CD4-positive, alpha-beta T cell (primary cell): ENCODE data around the gene SELP. TPM values are rescaled to one million over a fixed set of nuclear protein-coding genes. Genes with fewer than 3 reads are reported as not detected.

Source experiments
- ATAC-seq: fragments of 200-7000 bp; cut with Tn5 transposase; one replicate; pipeline ENCODE4 v1.10.0; 2022; ENCODE audit warnings: mild to moderate bottlenecking; ENCODE audit not compliant: poor library complexity
- CTCF ChIA-PET: fragments of 350-600 bp; sonication (Branson Sonifier 250); formaldehyde crosslinking; loops from one replicate; lab custom pipeline; 2021; ENCODE audit warnings: antibody characterized with exemption, inconsistent platforms; lab: Charles Lee
- POLR2A ChIA-PET: fragments of 350-600 bp; sonication (Branson Sonifier 250); formaldehyde crosslinking; loops from one replicate; lab custom pipeline; 2021; ENCODE audit warnings: antibody characterized with exemption, inconsistent platforms; lab: Charles Lee
- DNase-seq, 14 experiments: peaks; one replicate each; pipeline ENCODE4 v3.0.0-alpha.2; 2013 to 2020; ENCODE audit warnings: mixed read lengths in 2 of 14
- H3K27ac ChIP-seq, 2 donors: one replicate each; pipeline versions ENCODE4 v1.5.1 to v1.7.0; 2013; ENCODE audit warnings: low read length in 2 of 2, low read depth in 1 of 2, mild to moderate bottlenecking in 1 of 2
- H3K27me3 ChIP-seq, 2 experiments: 1 replicate in 1 of 2; 2 replicates in 1 of 2; pipeline versions ENCODE4 v1.6.1 to v1.7.0; 2013; ENCODE audit warnings: low read length in 2 of 2, control low read depth in 1 of 2, mild to moderate bottlenecking in 1 of 2, moderate library complexity in 1 of 2; ENCODE audit not compliant: insufficient read depth in 2 of 2, control insufficient read depth in 1 of 2
- H3K36me3 ChIP-seq: one replicate; pipeline ENCODE4 v1.6.1; 2013; ENCODE audit warnings: low read length, control low read depth; ENCODE audit not compliant: insufficient read depth
- H3K4me1 ChIP-seq: one replicate; pipeline ENCODE4 v1.6.1; 2013; ENCODE audit warnings: low read length, control low read depth; ENCODE audit not compliant: insufficient read depth
- H3K4me3 ChIP-seq: one replicate; pipeline ENCODE4 v1.5.1; 2013; ENCODE audit warnings: mild to moderate bottlenecking, low read length, moderate library complexity
- H3K9me3 ChIP-seq, 2 experiments: 1 replicate in 1 of 2; 2 replicates in 1 of 2; pipeline versions ENCODE4 v1.6.1 to v1.7.0; 2013; ENCODE audit warnings: low read length in 2 of 2, mild to moderate bottlenecking in 2 of 2, control low read depth in 1 of 2, moderate library complexity in 1 of 2; ENCODE audit not compliant: control insufficient read depth in 1 of 2, insufficient read depth in 1 of 2
- H3K27ac Mint-ChIP-seq: one replicate; pipeline ENCODE4 v1.8.0; 2020; ENCODE audit warnings: mixed read lengths
- H3K27me3 Mint-ChIP-seq: one replicate; pipeline ENCODE4 v1.8.0; 2021; ENCODE audit warnings: mixed read lengths
- H3K36me3 Mint-ChIP-seq: one replicate; pipeline ENCODE4 v1.8.0; 2021; ENCODE audit warnings: low read depth, mixed read lengths
- H3K4me1 Mint-ChIP-seq: one replicate; pipeline ENCODE4 v1.8.0; 2021; ENCODE audit warnings: low read depth, mixed read lengths
- H3K4me3 Mint-ChIP-seq: one replicate; pipeline ENCODE4 v1.8.0; 2020; ENCODE audit warnings: mild to moderate bottlenecking, mixed read lengths
- H3K9me3 Mint-ChIP-seq: one replicate; pipeline ENCODE4 v1.8.0; 2020; ENCODE audit warnings: mixed read lengths
- CTCF ChIP-seq: fragments of 200-600 bp; IDR thresholded peaks from one replicate; pipeline ENCODE4 v1.8.0; 2022; ENCODE audit warnings: antibody characterized with exemption, mild to moderate bottlenecking
- intact Hi-C, 2 experiments: fragments of 100-400 bp; cut with DNase I in 1 of 2; cut with micrococcal nuclease in 1 of 2; formaldehyde crosslinking; loops; one replicate each; pipeline versions ENCODE4 v1.15.1 to v1.9.0; 2023 to 2025; cut with DNase I, micrococcal nuclease
- total RNA-seq, 174 experiments: library from RNA in 2 of 174; stranded (reverse) in 2 of 174; gene quantifications; one replicate each; pipeline ENCODE4 v1.2.3 and lab custom pipeline; 2021 to 2026

SELP gene
- total RNA-seq, 2 experiments from 2014 or later, result 1.3 to 1.4 TPM

- CTCF ChIA-PET, result no interaction called here
- POLR2A ChIA-PET, result no interaction called here
- no peaks in the 10 kb centered on the region for H3K9me3 Mint-ChIP-seq
- no peaks in the 10 kb centered on the region for H3K9me3 ChIP-seq
- no peak overlapping the region for H3K4me3 Mint-ChIP-seq
- H3K4me1 ChIP-seq, result peaks cover 5% of the 10 kb centered on the region
- H3K36me3 ChIP-seq, result no peaks in the 10 kb centered on the region
- DNase-seq, result no peak
- H3K4me3 ChIP-seq, result no peak overlapping the region
- no peak for ATAC-seq
- no peak for TF ChIP-seq CTCF
- no peaks in the 10 kb centered on the region for H3K27me3 Mint-ChIP-seq
- H3K27ac Mint-ChIP-seq, result no peak overlapping the region
- H3K36me3 Mint-ChIP-seq, result no peaks in the 10 kb centered on the region
- intact Hi-C loops, result no loop called here
- no peaks in the 10 kb centered on the region for H3K27me3 ChIP-seq
- H3K4me1 Mint-ChIP-seq, result peaks cover 52% of the 10 kb centered on the region
- no peak overlapping the region for H3K27ac ChIP-seq
These were observed 11.6 kb downstream of the SELP start for GRCh38 chr1:169618367-169618766.

GRCh38 chr1:169615803-169616202 is 14.1 kb downstream of the SELP start:
- H3K36me3 Mint-ChIP-seq, result no peaks in the 10 kb centered on the region
- ChIA-PET POLR2A (interaction anchor here (1.1 to 1.5 kb wide), 2 partner anchors 13 to 77 kb away, joined by 3 to 7 read pairs; no protein-coding TSS in a partner anchor), CTCF (interaction anchor here (0.6 to 2.3 kb wide), 3 partner anchors 14 to 96 kb away, joined by 3 to 5 read pairs (median 3); no protein-coding TSS in a partner anchor)
- intact Hi-C loops, result no loop called here
- Histone ChIP-seq H3K4me3 (no peak overlapping the region), H3K36me3 (no peaks in the 10 kb centered on the region), H3K27ac (no peak overlapping the region), H3K9me3 (no peaks in the 10 kb centered on the region), H3K4me1 (no peaks in the 10 kb centered on the region), H3K27me3 (no peaks in the 10 kb centered on the region)
- no peak overlapping the region for H3K4me3 Mint-ChIP-seq
- H3K4me1 Mint-ChIP-seq, result peaks cover 48% of the 10 kb centered on the region
- ATAC-seq (no peak), DNase-seq (no peak)
- no peaks in the 10 kb centered on the region for H3K9me3 Mint-ChIP-seq
- H3K27ac Mint-ChIP-seq, result no peak overlapping the region
- no peak for TF ChIP-seq CTCF
- H3K27me3 Mint-ChIP-seq, result no peaks in the 10 kb centered on the region

DNA sequence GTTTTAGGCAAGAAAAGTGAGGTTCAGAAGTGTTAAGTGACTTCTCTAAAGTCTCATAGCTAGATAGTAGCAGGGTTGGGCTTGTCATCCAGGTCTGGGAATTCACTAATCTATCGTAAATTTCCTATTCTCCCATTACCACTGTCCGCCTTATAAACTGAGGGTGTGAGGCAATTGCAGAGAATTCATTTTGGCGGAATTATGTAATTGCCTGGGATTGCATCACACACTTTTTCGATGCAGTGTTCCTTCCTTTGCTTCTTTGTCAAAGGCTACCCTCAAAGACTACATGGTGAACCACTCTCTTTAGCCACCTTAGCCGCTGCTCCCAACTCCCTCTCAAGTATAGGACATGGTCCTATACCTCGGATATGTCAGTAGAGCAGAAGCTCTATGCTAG is 19.1 kb downstream of the SELP start:
- ATAC-seq (no peak), DNase-seq (no peak)
- intact Hi-C loops, result loop anchor here in 1 of 2 experiments (5.0 kb wide), 2 partner anchors 36 to 71 kb away; no protein-coding TSS in a partner anchor
- H3K4me1 ChIP-seq, result peaks cover 11% of the 10 kb centered on the region
- TF ChIP-seq CTCF, result no peak
- H3K4me3 Mint-ChIP-seq, result no peak overlapping the region
- H3K4me1 Mint-ChIP-seq, result peaks cover 67% of the 10 kb centered on the region
- H3K27me3 Mint-ChIP-seq, result no peaks in the 10 kb centered on the region
- H3K36me3 Mint-ChIP-seq, result no peaks in the 10 kb centered on the region
- no peak overlapping the region for H3K27ac ChIP-seq
- no peaks in the 10 kb centered on the region for H3K36me3 ChIP-seq
- H3K9me3 Mint-ChIP-seq, result no peaks in the 10 kb centered on the region
- no peaks in the 10 kb centered on the region for H3K9me3 ChIP-seq
- no peak overlapping the region for H3K4me3 ChIP-seq
- no peaks in the 10 kb centered on the region for H3K27me3 ChIP-seq
- H3K27ac Mint-ChIP-seq, result no peak overlapping the region
- CTCF ChIA-PET, result interaction anchor here (1.2 kb wide), 1 partner anchor 101 kb away, joined by 3 read pairs; no protein-coding TSS in a partner anchor
- POLR2A ChIA-PET, result interaction anchor here (0.6 to 0.7 kb wide), 3 partner anchors 80 to 83 kb away, joined by 3 to 4 read pairs (median 3); no protein-coding TSS in a partner anchor
